Gastroesophageal sphincter (tissue), 4 donors: Measurements from ENCODE around the gene LRBA. TPM values are rescaled to one million over a fixed set of nuclear protein-coding genes. Genes with fewer than 3 reads are reported as not detected.
A peak's percentile ranks its signal among the peaks of the same experiment; 100 is the strongest.

Experiments used
- ATAC-seq: fragments of 150-250 bp; one replicate; pipeline ENCODE4 v1.9.1; 2016; ENCODE audit warnings: mild to moderate bottlenecking, moderate library complexity
- H3K27ac ChIP-seq, 4 donors: fragments of 200-600 bp; sonication (generic) in 3 of 4; 1 replicate in 3 of 4; 2 replicates in 1 of 4; pipeline ENCODE4 v1.5.1; 2016 to 2019
- H3K27me3 ChIP-seq: fragments of 200-600 bp; sonication (generic); one replicate; pipeline ENCODE4 v1.5.1; 2019
- H3K36me3 ChIP-seq, 2 donors: fragments of 200-600 bp; sonication (generic); one replicate each; pipeline ENCODE4 v1.5.1; 2019; ENCODE audit warnings: control low read depth in 1 of 2
- H3K4me1 ChIP-seq, 3 donors: fragments of 200-600 bp; sonication (generic); 1 replicate in 2 of 3; 2 replicates in 1 of 3; pipeline ENCODE4 v1.5.1; 2016 to 2019; ENCODE audit warnings: control low read depth in 2 of 3
- H3K4me3 ChIP-seq, 2 donors: fragments of 200-600 bp; sonication (generic); one replicate each; pipeline ENCODE4 v1.5.1; 2019; ENCODE audit warnings: mild to moderate bottlenecking in 1 of 2, moderate library complexity in 1 of 2
- H3K9me3 ChIP-seq, 3 donors: fragments of 200-600 bp; sonication (generic); one replicate each; pipeline ENCODE4 v1.5.1; 2017 to 2019; ENCODE audit warnings: control low read depth in 2 of 3
- EP300 ChIP-seq: sonication (generic); formaldehyde crosslinking; IDR thresholded peaks from one replicate; pipeline ENCODE4 v1.6.1; 2017; ENCODE audit warnings: antibody characterized with exemption, mild to moderate bottlenecking
- POLR2A ChIP-seq, 2 donors: fragments of 450-650 bp; IDR thresholded peaks; one replicate each; pipeline ENCODE4 v1.6.1; 2017; ENCODE audit warnings: antibody characterized with exemption in 2 of 2, mild to moderate bottlenecking in 2 of 2, moderate library complexity in 1 of 2
- POLR2AphosphoS5 ChIP-seq: sonication (generic); formaldehyde crosslinking; IDR thresholded peaks from one replicate; pipeline ENCODE4 v1.6.1; 2017; ENCODE audit warnings: antibody characterized with exemption
- WGBS, 2 donors: methylation state at CpG; one replicate each; pipeline ENCODE4 v1.1.5; 2018; ENCODE audit warnings: low coverage in 1 of 2; 5-methylcytosine and 5-hydroxymethylcytosine counted together
- total RNA-seq, 4 donors: library from RNA; depleted of rRNA; stranded (reverse); fragments of >200 nt; gene quantifications; one replicate each; pipeline ENCODE4 v1.1.0, GENCODE V29; 2016
- TF ChIP-seq, protein P1 (sequence below), 4 experiments: fragments of 200-600 bp in 2 of 4; fragments of 450-650 bp in 2 of 4; sonication (generic) in 1 of 4; IDR thresholded peaks; one replicate each; pipeline ENCODE4 v1.5.1; 2017 to 2019; ENCODE audit warnings: antibody characterized with exemption in 4 of 4, mild to moderate bottlenecking in 2 of 4, moderate library complexity in 2 of 4

LRBA gene
- total RNA-seq, 4 donors from 2014 or later = 18.4 to 35.0 (median 23.2) TPM

DNA sequence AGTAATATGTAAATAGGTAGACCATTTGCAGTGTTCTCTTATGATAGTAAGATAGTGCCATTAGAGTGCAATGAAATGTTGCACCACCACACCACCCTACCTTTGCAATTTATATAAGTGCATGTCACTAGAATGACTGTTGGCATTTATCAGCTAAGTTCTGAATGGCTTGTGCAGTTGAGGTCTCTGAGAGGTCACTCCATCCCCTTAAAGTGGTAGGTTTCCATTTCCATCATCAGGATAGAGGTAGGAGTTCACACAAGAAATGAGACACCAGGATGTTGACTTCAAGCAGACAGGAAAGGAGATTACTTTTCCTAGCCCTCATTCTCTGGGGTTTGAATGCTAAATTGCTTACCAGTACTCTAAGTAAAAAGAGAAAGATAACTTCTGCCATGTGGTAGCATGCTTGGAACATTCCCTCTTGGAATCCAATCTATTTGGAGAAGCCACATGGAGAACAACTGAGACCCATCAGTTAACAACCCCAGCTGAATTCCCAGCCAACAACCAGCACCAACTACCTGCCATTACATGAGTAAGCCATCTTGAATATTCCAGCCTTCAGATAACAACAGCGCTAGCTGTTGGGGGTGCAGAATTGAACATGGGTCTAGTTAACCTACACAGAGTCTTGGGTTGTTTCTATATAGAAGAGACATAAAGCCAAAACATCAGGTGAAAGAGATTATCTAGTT, 6.7 kb upstream of the LRBA start:
- peaks cover 10% of the 10 kb centered on the region for H3K27me3 ChIP-seq
- WGBS, 2 donors = 80 to 100% methylated on average over 1 of the region's 1 CpG
- no peak overlapping the region for H3K27ac ChIP-seq
- TF ChIP-seq EP300 (no peak), POLR2AphosphoS5 (no peak), POLR2A (IDR thresholded peaks at IDR 0.05) (no peak)
- TF ChIP-seq, protein P1, sequence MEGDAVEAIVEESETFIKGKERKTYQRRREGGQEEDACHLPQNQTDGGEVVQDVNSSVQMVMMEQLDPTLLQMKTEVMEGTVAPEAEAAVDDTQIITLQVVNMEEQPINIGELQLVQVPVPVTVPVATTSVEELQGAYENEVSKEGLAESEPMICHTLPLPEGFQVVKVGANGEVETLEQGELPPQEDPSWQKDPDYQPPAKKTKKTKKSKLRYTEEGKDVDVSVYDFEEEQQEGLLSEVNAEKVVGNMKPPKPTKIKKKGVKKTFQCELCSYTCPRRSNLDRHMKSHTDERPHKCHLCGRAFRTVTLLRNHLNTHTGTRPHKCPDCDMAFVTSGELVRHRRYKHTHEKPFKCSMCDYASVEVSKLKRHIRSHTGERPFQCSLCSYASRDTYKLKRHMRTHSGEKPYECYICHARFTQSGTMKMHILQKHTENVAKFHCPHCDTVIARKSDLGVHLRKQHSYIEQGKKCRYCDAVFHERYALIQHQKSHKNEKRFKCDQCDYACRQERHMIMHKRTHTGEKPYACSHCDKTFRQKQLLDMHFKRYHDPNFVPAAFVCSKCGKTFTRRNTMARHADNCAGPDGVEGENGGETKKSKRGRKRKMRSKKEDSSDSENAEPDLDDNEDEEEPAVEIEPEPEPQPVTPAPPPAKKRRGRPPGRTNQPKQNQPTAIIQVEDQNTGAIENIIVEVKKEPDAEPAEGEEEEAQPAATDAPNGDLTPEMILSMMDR (IDR thresholded peaks at IDR 0.05) = no peak
- no peaks in the 10 kb centered on the region for H3K9me3 ChIP-seq
- no peaks in the 10 kb centered on the region for H3K36me3 ChIP-seq
- H3K4me3 ChIP-seq = no peak overlapping the region
- ATAC-seq = no peak
- peaks cover 0 to 3% (median 0%) of the 10 kb centered on the region in 3 donors for H3K4me1 ChIP-seq

DNA sequence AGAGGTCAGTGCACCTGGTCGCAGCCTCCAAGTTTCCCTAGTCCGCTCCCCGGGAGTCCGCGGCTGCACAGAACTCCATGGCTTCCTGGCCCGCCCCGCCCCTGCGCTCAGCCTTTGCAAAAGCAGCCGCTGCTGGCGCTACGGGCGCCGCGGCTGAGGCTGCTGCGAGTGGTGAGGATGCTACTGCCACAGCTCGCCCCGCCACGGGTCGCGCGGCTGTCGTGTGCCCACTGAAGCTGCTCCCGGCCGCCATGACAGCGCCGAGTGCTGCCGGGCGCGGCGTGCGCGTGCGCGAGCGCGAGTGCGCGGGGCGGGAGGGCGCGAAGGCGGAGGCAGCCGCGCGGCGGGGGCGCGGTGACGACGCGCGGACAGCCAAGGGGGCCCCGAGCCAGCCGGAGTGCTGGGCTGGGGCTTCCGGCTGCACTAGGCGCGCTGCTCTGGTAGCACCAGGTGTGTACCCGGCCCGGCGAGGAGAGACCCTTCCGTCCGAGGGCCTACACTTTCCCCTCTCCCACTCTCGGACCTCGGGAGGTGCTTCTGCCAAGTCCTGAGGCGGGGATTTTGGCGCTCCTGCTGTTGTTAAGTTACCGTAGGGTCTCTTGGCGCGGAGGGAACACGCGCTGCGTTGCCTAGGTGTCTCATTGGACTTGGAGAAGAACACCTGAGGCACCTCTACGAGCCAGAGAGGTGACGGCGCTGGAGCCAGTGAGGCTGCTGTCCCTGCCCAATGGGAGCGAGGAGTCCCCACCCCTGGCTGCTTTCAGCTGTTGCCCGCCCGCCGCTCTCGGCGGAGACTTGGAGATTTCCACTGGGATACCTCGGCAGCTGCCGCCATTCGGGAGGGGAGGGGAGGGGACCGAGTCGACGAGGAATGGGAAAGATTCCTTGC, 619 bp upstream of the LRBA start:
- ATAC-seq = peak; percentile 92
- Histone ChIP-seq H3K4me1 (peaks cover 0 to 29% (median 0%) of the 10 kb centered on the region in 3 donors), H3K9me3 (no peaks in the 10 kb centered on the region), H3K27ac (peak overlapping the region; percentile 60 to 89 (median 88)), H3K36me3 (peaks cover 0 to 5% of the 10 kb centered on the region in 2 donors), H3K4me3 (peak overlapping the region; percentile 89 to 94), H3K27me3 (no peaks in the 10 kb centered on the region)
- WGBS, 2 donors = 7% methylated on average over 3 of the region's 87 CpGs; no CpG with 5 or more reads in 1 of the 2 donors
- TF ChIP-seq, protein P1 (IDR thresholded peaks at IDR 0.05) = no peak
- TF ChIP-seq POLR2AphosphoS5 (peak; percentile 56), POLR2A (IDR thresholded peaks at IDR 0.05) (peak; percentile 72 to 84), EP300 (no peak)

DNA sequence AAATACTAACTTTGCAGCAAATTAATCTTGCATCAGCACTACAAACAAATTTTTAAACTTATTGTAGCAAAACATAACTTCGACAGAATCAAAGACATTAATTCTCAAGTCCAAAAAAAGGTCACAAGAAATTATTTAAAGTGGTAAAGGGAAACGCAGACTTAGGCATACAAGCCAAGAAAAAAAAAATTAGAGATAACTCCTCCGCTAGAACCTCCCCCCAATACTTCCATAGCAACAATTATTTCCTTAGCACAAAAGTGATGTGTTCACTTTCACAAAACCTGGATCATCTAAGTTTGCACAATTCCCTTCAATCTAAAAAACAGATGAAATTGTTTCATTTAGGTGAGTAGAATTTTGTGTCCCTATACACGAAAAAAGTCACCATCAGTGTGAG, 1.1 kb downstream of the LRBA start:
- peak overlapping the region in 2 of 4 donors; percentile 88 to 89 for H3K27ac ChIP-seq
- ATAC-seq = no peak
- 18 to 25% methylated on average over 4 of the region's 4 CpGs for WGBS, 2 donors

DNA sequence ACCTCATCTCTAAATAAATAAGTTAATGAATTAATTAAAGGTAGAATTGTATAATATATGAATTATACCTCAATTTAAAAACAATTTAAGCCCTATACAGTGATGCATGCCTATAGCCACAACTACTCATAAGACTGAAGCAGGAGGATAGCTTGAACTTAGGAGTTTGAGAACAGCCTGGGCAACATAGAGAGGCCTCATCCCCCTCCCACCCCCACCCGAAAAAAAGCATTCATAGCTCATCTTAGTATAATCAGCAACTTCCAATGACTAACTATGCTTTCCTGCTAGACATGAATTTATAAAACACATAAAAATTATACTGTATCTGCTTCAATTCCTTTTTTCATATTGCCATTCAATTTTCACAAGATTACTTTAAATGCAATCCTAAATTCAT, 1.6 kb downstream of the LRBA start:
- Histone ChIP-seq H3K9me3 (no peaks in the 10 kb centered on the region), H3K4me3 (peak overlapping the region in 1 of 2 donors; percentile 94), H3K27ac (no peak overlapping the region), H3K36me3 (peaks cover 0 to 8% of the 10 kb centered on the region in 2 donors), H3K4me1 (peaks cover 0 to 29% (median 0%) of the 10 kb centered on the region in 3 donors), H3K27me3 (no peaks in the 10 kb centered on the region)
- TF ChIP-seq POLR2A (IDR thresholded peaks at IDR 0.05) (no peak), POLR2AphosphoS5 (no peak), EP300 (no peak)
- TF ChIP-seq, protein P1 (IDR thresholded peaks at IDR 0.05) = no peak
- ATAC-seq = no peak
- WGBS, 2 donors = 8 to 29% methylated on average over 1 of the region's 1 CpG

More for the DNA sequence above, 1.1 kb downstream of the LRBA start:
- no peaks in the 10 kb centered on the region for H3K27me3 ChIP-seq
- H3K9me3 ChIP-seq = no peaks in the 10 kb centered on the region
- TF ChIP-seq POLR2AphosphoS5 (no peak), POLR2A (IDR thresholded peaks at IDR 0.05) (no peak), EP300 (no peak)
- TF ChIP-seq, protein P1 (IDR thresholded peaks at IDR 0.05) = no peak
- H3K36me3 ChIP-seq = peaks cover 0 to 8% of the 10 kb centered on the region in 2 donors
- peak overlapping the region; percentile 89 to 94 for H3K4me3 ChIP-seq
- H3K4me1 ChIP-seq = peaks cover 0 to 29% (median 0%) of the 10 kb centered on the region in 3 donors
